HG03280 (cell line): ENCODE measurements around the gene DNLZ.

ENCODE experiments used
- ATAC-seq: cut with Tn5 transposase; IDR thresholded peaks from one replicate; pipeline ENCODE4 v1.9.1; 2021; ENCODE audit warnings: mild to moderate bottlenecking, moderate library complexity; ENCODE audit not compliant: unreplicated experiment

Gene DNLZ

GRCh38 chr9:136345281-136346156 lies 18.0 kb downstream of the DNLZ start:
- no peak for ATAC-seq

GRCh38 chr9:136344544-136345280 lies 18.8 kb downstream of the DNLZ start:
- ATAC-seq: no peak

GRCh38 chr9:136343884-136344269 lies 19.7 kb downstream of the DNLZ start:
- ATAC-seq: no peak

- no peak for ATAC-seq
Observed at GRCh38 chr9:136343121-136343883, 20.2 kb downstream of the DNLZ start.

- ATAC-seq: no peak
Observed at GRCh38 chr9:136342181-136343120, 21.1 kb downstream of the DNLZ start.

- ATAC-seq: no peak
Observed at GRCh38 chr9:136341769-136342168, 21.8 kb downstream of the DNLZ start.

GRCh38 chr9:136341042-136341655 lies 22.4 kb downstream of the DNLZ start:
- ATAC-seq: no peak

GRCh38 chr9:136340356-136341041 lies 23.0 kb downstream of the DNLZ start:
- ATAC-seq: no peak

GRCh38 chr9:136339958-136340310 lies 23.6 kb downstream of the DNLZ start:
- ATAC-seq: no peak

- no peak for ATAC-seq
Observed at GRCh38 chr9:136339173-136339957, 24.2 kb downstream of the DNLZ start.

- ATAC-seq: no peak
Observed at GRCh38 chr9:136338511-136338910, 25.0 kb downstream of the DNLZ start.

- ATAC-seq: no peak
Observed at GRCh38 chr9:136337416-136338395, 25.8 kb downstream of the DNLZ start.

- no peak for ATAC-seq
Observed at GRCh38 chr9:136336881-136337280, 26.7 kb downstream of the DNLZ start.

- no peak for ATAC-seq
Observed at GRCh38 chr9:136336156-136336870, 27.2 kb downstream of the DNLZ start.

GRCh38 chr9:136335296-136336155 lies 28.0 kb downstream of the DNLZ start:
- no peak for ATAC-seq

GRCh38 chr9:136334541-136334940 lies 29.0 kb downstream of the DNLZ start:
- ATAC-seq: no peak
